K562 (cell line): ENCODE measurements around the gene GHRL. TPM values are rescaled to one million over a fixed set of nuclear protein-coding genes. Genes with fewer than 3 reads are reported as not detected.

Source experiments
- BCOR ChIP-seq: fragments of 450-650 bp; IDR thresholded peaks from 2 replicates; pipeline ENCODE4 v1.6.1; 2016
- BMI1 ChIP-seq: fragments of 150-350 bp; IDR thresholded peaks from 2 replicates; pipeline ENCODE4 v1.6.1; 2014; ENCODE audit warnings: low read length
- BRD9 ChIP-seq: fragments of 450-650 bp; IDR thresholded peaks from 2 replicates; pipeline ENCODE4 v1.6.1; 2018; ENCODE audit warnings: low read depth; ENCODE audit not compliant: partially characterized antibody
- CBFA2T3 ChIP-seq: fragments of 450-650 bp; IDR thresholded peaks from 2 replicates; pipeline ENCODE4 v1.6.1; 2017
- CCAR2 ChIP-seq: fragments of 200-400 bp; formaldehyde crosslinking; IDR thresholded peaks from 2 replicates; pipeline ENCODE4 v1.6.1; 2017; ENCODE audit warnings: mild to moderate bottlenecking, low read depth, low read length
- DDX20 ChIP-seq: fragments of 450-650 bp; IDR thresholded peaks from 2 replicates; pipeline ENCODE4 v1.6.1; 2016; ENCODE audit warnings: missing genetic modification characterization, low read depth, mild to moderate bottlenecking, missing compliant biosample characterization, moderate library complexity
- HNRNPLL ChIP-seq: fragments of 200-400 bp; formaldehyde crosslinking; IDR thresholded peaks from 2 replicates; pipeline ENCODE4 v1.6.1; 2017; ENCODE audit warnings: low read length, low read depth, mild to moderate bottlenecking; ENCODE audit not compliant: poor library complexity, severe bottlenecking
- IFI16 ChIP-seq: fragments of 250-450 bp; sonication (Bioruptor Pico); IDR thresholded peaks from 2 replicates; pipeline ENCODE4 v2.1.2; 2022; ENCODE audit warnings: mild to moderate bottlenecking, inconsistent platforms
- NELFE ChIP-seq: IDR thresholded peaks from 2 replicates; pipeline ENCODE4 v1.6.1; 2011; ENCODE audit warnings: mild to moderate bottlenecking; ENCODE audit not compliant: insufficient read depth, insufficient read length
- NFE2L1 ChIP-seq: fragments of 450-650 bp; IDR thresholded peaks from 2 replicates; pipeline ENCODE4 v1.6.1; 2016; ENCODE audit warnings: missing genetic modification characterization, low read depth, mild to moderate bottlenecking, missing compliant biosample characterization, moderate library complexity, borderline replicate concordance
- NR3C1 ChIP-seq: sonication (generic); formaldehyde crosslinking; IDR thresholded peaks from 2 replicates; pipeline ENCODE4 v1.8.1; 2022; ENCODE audit warnings: missing genetic modification reagents
- RBM34 ChIP-seq: fragments of 200-400 bp; formaldehyde crosslinking; IDR thresholded peaks from 2 replicates; pipeline ENCODE4 v1.6.1; 2018; ENCODE audit warnings: low read length, borderline replicate concordance; ENCODE audit not compliant: insufficient read depth
- SAFB2 ChIP-seq: fragments of 200-400 bp; formaldehyde crosslinking; IDR thresholded peaks from 2 replicates; pipeline ENCODE4 v1.6.1; 2018; ENCODE audit warnings: borderline replicate concordance, low read length, low read depth, moderate library complexity; ENCODE audit not compliant: severe bottlenecking
- SLC30A9 ChIP-seq: fragments of 250-450 bp; sonication (Bioruptor Pico); IDR thresholded peaks from 2 replicates; pipeline ENCODE4 v1.8.0; 2022; ENCODE audit warnings: mild to moderate bottlenecking, moderate library complexity
- SMAD4 ChIP-seq: fragments of 250-450 bp; sonication (Bioruptor Pico); conservative IDR thresholded peaks from 2 replicates; pipeline ENCODE4 v1.8.0; 2021; ENCODE audit warnings: inconsistent platforms, mild to moderate bottlenecking, moderate library complexity
- SRSF1 ChIP-seq: fragments of 200-400 bp; formaldehyde crosslinking; IDR thresholded peaks from 2 replicates; pipeline ENCODE4 v1.6.1; 2017; ENCODE audit warnings: mild to moderate bottlenecking, low read depth, low read length, moderate library complexity
- TRIM24 ChIP-seq, 2 experiments: fragments of 450-650 bp; IDR thresholded peaks; 2 replicates each; pipeline ENCODE4 v1.6.1; 2016
- U2AF2 ChIP-seq: fragments of 200-400 bp; formaldehyde crosslinking; optimal IDR thresholded peaks from 2 replicates; pipeline ENCODE3; 2017; ENCODE audit warnings: low read depth, mild to moderate bottlenecking, low read length
- ZNF212 ChIP-seq: fragments of 450-650 bp; formaldehyde crosslinking; IDR thresholded peaks from 2 replicates; pipeline ENCODE4 v1.4.0; 2020; ENCODE audit warnings: mild to moderate bottlenecking
- ZNF696 ChIP-seq: fragments of 250-450 bp; sonication (Bioruptor Pico); conservative IDR thresholded peaks from 2 replicates; pipeline ENCODE4 v1.4.0; 2020; ENCODE audit warnings: mild to moderate bottlenecking, moderate library complexity
- ZNF778 ChIP-seq: fragments of 450-650 bp; formaldehyde crosslinking; IDR thresholded peaks from 2 replicates; pipeline ENCODE4 v1.4.0; 2020; ENCODE audit warnings: mild to moderate bottlenecking, moderate library complexity
- polyA plus RNA-seq, 8 experiments: library from polyadenylated mRNA; depleted of rRNA in 4 of 8; stranded (reverse) in 5 of 8; unstranded in 3 of 8; fragments of >200 nt; fragmentation: Nextera tagmentation in 2 of 8; fragmentation: Illumina TruSeq in 1 of 8; extraction: Ambion mirVana in 2 of 8; extraction: Trizol in 1 of 8; gene quantifications; 2 replicates each; pipeline versions ENCODE4 v1.2.1 to v1.2.3, GENCODE V29; 2011 to 2014; ENCODE audit warnings: inconsistent platforms in 1 of 8, missing spikeins in 1 of 8
- total RNA-seq, 7 experiments: library from RNA; depleted of rRNA in 6 of 7; stranded (reverse); fragments of >200 nt in 6 of 7; fragmentation: Illumina TruSeq in 2 of 7; extraction: Trizol in 2 of 7; gene quantifications; 2 replicates each; pipeline versions ENCODE4 v1.2.1 to v1.2.3, GENCODE V29; 2011 to 2021; ENCODE audit warnings: low replicate concordance in 1 of 7
- TF ChIP-seq, protein P1 (sequence below): sonication (generic); formaldehyde crosslinking; IDR thresholded peaks from 2 replicates; pipeline ENCODE4 v1.8.1; 2022; ENCODE audit warnings: missing genetic modification reagents
- TF ChIP-seq, protein P2 (sequence below): fragments of 250-450 bp; sonication (Bioruptor Pico); IDR thresholded peaks from 2 replicates; pipeline ENCODE4 v1.8.0; 2022; ENCODE audit warnings: moderate library complexity, mild to moderate bottlenecking, inconsistent platforms
- TF ChIP-seq, protein P3 (sequence below): fragments of 450-650 bp; formaldehyde crosslinking; IDR thresholded peaks from 2 replicates; pipeline ENCODE4 v1.4.0; 2022; ENCODE audit warnings: missing genetic modification characterization
- TF ChIP-seq, protein P4 (sequence below): IDR thresholded peaks from 2 replicates; pipeline ENCODE4 v1.6.1; 2011; ENCODE audit not compliant: insufficient read length; ENCODE audit errors: extremely low read depth

The GHRL gene
- total and polyA plus RNA-seq, 9 of the 15 experiments (the other 6 are each of a cell fraction or from before 2014, with no cell fraction given) = 0.08 to 0.29 (median 0.15) TPM; not detected in 5

DNA sequence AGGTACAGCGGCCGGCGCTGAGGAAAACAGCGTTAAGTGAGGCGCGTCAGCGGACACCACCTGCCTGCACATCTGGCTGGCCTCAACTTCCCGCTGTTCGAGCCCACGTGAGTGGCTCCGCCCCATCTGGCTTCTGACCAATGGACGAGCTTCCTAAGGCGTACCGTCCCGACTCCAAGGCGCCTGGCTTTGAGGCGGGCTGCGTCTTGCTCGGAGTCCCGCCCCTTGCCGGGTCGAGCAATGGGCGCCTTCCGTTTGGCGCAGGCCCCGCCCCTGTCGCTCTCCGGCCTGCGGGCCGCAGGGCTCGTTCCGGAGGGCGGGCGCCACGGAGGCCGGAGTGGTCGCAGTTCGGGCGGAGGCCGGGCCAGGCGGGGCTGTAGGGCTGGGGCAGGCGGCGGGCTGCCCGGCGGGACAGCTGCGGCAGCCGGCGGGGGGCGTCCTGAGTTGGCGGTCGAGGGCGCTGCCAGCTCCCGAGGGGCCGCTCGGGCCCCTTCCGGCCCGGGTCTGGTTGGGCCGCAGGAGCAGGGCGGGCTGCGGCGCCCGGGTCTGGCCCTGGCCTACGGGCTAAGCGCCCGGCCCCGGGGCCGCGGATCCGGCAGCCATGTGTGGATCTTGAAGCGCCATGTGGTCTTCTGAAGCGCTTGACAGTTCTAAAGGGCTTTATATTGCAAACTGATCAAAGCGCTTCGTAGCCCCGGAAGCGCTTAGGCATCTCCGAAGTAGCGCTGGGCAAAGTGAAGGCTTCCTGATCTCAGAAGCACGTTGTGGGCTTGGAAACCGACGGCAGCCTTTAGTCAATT, 44.4 kb downstream of the GHRL start, which contains the start of gene TATDN2 (continued):
- TF ChIP-seq, protein P1, sequence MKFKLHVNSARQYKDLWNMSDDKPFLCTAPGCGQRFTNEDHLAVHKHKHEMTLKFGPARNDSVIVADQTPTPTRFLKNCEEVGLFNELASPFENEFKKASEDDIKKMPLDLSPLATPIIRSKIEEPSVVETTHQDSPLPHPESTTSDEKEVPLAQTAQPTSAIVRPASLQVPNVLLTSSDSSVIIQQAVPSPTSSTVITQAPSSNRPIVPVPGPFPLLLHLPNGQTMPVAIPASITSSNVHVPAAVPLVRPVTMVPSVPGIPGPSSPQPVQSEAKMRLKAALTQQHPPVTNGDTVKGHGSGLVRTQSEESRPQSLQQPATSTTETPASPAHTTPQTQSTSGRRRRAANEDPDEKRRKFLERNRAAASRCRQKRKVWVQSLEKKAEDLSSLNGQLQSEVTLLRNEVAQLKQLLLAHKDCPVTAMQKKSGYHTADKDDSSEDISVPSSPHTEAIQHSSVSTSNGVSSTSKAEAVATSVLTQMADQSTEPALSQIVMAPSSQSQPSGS = no peak
- TF ChIP-seq BMI1 (no peak), NELFE (no peak), TRIM24 (IDR thresholded peaks at IDR 0.05) (peak in 1 of 2 experiments; percentile 65; a peak in 3 of 4 replicates), IFI16 (CRISPR knock-in tag) (no peak), U2AF2 (no peak), CBFA2T3 (peak; percentile 60), SAFB2 (no peak), SMAD4 (CRISPR knock-in tag) (peak; percentile 83), ZNF212 (CRISPR knock-in tag) (no peak; the same call in 1 of the 2 replicates), NR3C1 (no peak), SRSF1 (no peak), SLC30A9 (CRISPR knock-in tag) (no peak), BRD9 (no peak), ZNF696 (CRISPR knock-in tag) (no peak), HNRNPLL (peak; percentile 84), CCAR2 (no peak), BCOR (peak; percentile 33), RBM34 (no peak), DDX20 (tag) (no peak), ZNF778 (CRISPR knock-in tag) (no peak), NFE2L1 (tag) (no peak)
- TF ChIP-seq, protein P2, sequence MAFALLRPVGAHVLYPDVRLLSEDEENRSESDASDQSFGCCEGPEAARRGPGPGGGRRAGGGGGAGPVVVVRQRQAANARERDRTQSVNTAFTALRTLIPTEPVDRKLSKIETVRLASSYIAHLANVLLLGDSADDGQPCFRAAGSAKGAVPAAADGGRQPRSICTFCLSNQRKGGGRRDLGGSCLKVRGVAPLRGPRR (CRISPR knock-in tag) = no peak
- TF ChIP-seq, protein P3, sequence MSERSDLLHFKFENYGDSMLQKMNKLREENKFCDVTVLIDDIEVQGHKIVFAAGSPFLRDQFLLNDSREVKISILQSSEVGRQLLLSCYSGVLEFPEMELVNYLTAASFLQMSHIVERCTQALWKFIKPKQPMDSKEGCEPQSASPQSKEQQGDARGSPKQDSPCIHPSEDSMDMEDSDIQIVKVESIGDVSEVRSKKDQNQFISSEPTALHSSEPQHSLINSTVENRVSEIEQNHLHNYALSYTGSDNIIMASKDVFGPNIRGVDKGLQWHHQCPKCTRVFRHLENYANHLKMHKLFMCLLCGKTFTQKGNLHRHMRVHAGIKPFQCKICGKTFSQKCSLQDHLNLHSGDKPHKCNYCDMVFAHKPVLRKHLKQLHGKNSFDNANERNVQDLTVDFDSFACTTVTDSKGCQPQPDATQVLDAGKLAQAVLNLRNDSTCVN (CRISPR knock-in tag) = no peak
- TF ChIP-seq, protein P4, sequence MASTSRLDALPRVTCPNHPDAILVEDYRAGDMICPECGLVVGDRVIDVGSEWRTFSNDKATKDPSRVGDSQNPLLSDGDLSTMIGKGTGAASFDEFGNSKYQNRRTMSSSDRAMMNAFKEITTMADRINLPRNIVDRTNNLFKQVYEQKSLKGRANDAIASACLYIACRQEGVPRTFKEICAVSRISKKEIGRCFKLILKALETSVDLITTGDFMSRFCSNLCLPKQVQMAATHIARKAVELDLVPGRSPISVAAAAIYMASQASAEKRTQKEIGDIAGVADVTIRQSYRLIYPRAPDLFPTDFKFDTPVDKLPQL = no peak
